Midbrain (tissue), 1 donor: Measurements from ENCODE around the gene PCDHGB6.
"Not testable (repeated sequence)": the region's sequence is repeated elsewhere in the genome, so short reads cannot be mapped to it uniquely, and the experiment has no call there.

Experiments used
- DNase-seq: peaks from one replicate; lab custom pipeline; 2025; lab: John Stamatoyannopoulos, UW

The PCDHGB6 gene

GRCh38 chr5:141388661-141389060 lies 19.2 kb upstream of the PCDHGB6 start:
- DNase-seq, result no peak

GRCh38 chr5:141389153-141390042 lies 18.4 kb upstream of the PCDHGB6 start:
- no peak for DNase-seq

GRCh38 chr5:141392429-141393198 lies 15.2 kb upstream of the PCDHGB6 start, which contains the start of gene PCDHGA8:
TSS of gene PCDHGA8 (plus strand) at chr5:141392633. CDS start at chr5:141392814, 181 bp downstream.
- DNase-seq, result no peak

- no peak for DNase-seq
Observed at GRCh38 chr5:141393267-141393666, 14.6 kb upstream of the PCDHGB6 start.

- DNase-seq, result not testable (repeated sequence)
Observed at GRCh38 chr5:141394401-141395187, 13.2 kb upstream of the PCDHGB6 start.

DNA sequence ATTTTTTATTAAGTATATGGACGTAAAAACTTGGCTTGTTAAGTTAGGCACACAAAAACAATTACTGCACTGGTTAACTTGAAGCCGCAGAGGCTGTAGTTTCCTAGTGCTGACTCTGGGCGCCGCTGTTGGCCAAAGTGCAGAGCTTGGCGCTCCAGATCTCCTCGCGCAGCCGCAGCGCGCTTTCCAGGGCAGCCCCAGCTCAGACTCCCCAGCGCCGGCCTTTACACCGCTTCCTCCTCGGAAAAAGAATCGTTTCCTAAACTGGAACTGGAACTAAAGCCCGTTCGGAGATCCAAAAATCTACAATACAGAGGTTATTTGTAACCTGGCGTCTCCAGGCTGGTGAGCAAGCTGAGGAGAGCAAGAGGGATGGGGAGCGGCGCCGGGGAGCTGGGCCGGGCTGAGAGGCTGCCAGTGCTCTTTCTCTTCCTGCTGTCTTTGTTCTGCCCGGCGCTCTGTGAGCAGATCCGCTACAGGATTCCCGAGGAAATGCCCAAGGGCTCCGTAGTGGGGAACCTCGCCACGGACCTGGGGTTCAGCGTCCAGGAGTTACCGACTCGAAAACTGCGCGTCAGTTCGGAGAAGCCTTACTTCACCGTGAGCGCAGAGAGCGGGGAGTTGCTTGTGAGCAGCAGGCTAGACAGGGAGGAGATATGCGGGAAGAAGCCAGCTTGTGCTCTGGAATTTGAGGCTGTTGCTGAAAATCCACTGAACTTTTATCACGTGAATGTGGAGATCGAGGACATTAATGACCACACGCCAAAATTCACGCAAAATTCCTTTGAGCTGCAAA lies 9.9 kb upstream of the PCDHGB6 start, which contains the start of gene PCDHGB5:
Gene PCDHGB5 (plus strand): TSS at position 192 of the 796 bp plus-strand sequence. CDS start 181 bp downstream, at position 373.
- not testable (repeated sequence) for DNase-seq

GRCh38 chr5:141398608-141399007 lies 9.2 kb upstream of the PCDHGB6 start:
- no peak for DNase-seq

GRCh38 chr5:141399555-141400258 lies 8.1 kb upstream of the PCDHGB6 start:
- DNase-seq, result no peak

DNA sequence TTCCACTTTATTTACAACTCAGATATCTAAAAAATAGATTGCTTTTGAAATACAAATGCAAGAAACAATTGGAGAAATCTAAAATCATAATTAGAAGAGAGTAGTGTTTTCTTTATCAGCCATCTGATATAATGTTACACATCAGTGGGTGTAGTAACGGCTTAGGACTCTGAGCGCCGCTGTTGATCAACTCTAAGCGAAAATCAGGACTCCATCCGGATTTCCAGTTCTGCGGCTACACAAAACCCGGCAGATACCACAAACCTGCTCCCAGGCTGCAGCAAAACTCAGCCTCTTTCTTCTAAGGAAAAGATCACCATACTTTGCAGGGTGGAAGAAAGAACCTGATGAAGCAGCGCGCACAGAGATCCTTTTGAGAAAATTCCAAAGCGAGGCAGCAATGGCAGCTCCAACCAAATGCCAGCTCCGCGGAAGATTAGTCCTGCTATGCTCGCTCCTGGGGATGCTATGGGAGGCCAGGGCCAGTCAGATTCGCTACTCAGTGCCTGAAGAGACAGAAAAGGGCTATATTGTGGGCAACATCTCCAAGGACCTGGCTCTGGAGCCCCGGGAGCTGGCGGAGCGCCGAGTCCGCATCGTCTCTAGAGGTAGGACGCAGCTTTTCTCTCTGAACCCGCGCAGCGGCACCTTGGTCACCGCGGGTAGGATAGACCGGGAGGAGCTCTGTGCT lies 5.1 kb upstream of the PCDHGB6 start, which contains the start of gene PCDHGA9:
Gene PCDHGA9 (plus strand): TSS at position 226 of the 691 bp plus-strand sequence. CDS start 175 bp downstream, at position 401.
- DNase-seq, result no peak

DNA sequence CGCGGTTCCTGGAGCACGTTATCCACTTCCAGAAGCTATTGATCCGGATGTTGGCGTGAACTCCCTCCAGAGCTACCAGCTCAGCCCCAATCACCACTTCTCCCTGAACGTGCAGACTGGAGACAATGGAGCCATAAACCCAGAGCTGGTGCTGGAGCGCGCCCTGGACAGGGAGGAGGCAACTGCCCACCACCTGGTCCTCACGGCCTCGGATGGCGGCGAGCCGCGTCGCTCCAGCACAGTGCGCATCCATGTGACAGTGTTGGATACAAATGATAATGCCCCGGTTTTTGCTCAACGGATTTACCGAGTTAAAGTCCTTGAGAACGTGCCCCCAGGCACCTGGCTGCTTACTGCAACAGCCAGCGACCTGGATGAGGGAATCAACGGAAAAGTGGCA lies 4.4 kb upstream of the PCDHGB6 start:
- no peak for DNase-seq

GRCh38 chr5:141409598-141410306 lies 1.9 kb downstream of the PCDHGB6 start:
- no peak for DNase-seq

DNA sequence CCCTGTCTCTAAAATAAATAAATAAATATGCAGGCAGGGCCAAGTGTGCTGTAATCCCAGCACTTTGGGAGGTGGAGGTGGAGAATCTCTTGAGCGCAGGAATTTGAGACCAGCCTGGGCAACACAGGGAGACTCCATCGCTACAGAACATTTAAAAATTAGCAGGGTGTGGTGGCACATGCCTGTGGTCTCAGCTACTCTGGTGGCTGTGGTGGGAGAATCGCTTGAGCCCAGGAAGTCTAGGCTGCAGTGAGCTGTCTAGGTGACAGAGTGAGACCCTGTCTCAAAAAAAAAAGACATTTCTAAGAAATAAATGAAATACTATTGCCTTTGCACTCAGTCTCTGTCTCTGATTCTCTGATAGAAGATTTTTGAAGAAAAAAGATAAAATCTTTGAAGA lies 3.8 kb downstream of the PCDHGB6 start:
- no peak for DNase-seq

DNA sequence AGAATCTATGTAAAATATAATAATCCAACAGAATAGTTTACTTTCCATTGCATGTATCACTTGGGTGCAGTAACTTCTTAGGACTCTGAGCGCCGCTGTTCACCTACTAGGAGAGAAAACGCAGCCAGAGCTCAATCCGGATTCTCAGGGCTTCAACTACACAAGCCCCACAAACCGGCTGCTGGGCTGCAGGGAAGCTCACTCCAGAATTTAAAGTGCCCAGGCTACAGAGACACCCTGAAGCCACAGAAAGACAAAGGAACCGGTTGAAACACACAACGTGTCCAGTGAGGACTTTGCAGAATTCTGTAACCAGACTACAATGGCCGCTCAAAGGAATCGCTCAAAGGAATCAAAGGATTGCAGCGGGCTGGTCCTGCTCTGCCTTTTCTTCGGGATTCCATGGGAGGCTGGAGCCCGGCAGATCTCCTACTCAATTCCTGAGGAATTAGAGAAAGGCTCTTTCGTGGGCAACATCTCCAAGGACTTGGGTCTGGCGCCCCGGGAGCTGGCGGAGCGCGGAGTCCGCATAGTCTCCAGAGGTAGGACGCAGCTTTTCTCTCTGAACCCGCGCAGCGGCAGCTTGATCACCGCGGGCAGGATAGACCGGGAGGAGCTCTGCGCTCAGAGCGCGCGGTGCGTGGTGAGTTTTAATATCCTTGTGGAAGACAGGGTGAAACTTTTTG lies 5.2 kb downstream of the PCDHGB6 start, which contains the start of gene PCDHGA10:
Gene PCDHGA10 (plus strand): TSS at position 134 of the 686 bp plus-strand sequence. CDS start 189 bp downstream, at position 323.
- peak; percentile 11 for DNase-seq

DNA sequence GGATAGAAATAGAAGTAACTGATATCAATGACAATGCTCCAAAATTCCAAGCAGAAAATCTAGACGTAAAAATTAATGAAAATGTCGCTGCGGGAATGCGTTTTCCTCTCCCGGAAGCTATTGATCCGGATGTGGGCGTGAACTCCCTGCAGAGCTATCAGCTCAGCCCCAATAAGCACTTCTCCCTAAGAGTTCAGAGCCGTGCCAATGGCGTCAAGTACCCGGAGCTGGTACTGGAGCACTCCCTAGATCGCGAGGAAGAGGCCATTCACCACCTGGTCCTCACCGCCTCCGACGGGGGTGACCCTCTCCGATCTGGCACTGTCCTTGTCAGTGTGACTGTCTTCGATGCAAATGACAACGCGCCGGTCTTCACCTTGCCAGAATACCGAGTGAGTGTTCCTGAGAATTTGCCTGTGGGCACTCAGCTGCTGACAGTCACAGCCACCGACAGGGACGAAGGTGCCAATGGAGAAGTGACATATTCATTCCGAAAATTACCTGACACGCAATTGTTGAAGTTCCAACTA lies 5.8 kb downstream of the PCDHGB6 start:
- DNase-seq, result no peak

DNA sequence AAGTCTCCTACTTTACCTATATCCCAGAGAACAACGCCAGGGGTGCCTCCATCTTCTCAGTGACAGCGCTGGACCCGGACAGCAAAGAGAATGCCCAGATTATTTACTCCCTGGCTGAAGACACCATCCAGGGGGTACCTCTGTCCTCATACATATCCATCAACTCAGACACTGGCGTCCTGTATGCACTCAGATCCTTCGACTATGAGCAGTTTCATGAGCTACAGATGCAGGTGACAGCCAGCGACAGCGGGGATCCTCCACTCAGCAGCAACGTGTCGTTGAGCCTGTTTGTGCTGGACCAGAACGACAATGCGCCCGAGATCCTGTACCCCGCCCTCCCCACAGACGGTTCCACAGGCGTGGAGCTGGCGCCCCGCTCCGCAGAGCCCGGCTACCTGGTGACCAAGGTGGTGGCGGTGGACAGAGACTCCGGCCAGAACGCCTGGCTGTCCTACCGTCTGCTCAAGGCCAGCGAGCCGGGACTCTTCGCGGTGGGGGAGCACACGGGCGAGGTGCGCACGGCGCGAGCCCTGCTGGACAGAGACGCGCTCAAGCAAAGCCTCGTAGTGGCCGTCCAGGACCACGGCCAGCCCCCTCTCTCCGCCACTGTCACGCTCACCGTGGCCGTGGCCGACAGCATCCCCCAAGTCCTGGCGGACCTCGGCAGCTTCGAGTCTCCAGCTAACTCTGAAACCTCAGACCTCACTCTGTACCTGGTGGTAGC lies 6.9 kb downstream of the PCDHGB6 start:
- DNase-seq, result not testable (repeated sequence)

DNA sequence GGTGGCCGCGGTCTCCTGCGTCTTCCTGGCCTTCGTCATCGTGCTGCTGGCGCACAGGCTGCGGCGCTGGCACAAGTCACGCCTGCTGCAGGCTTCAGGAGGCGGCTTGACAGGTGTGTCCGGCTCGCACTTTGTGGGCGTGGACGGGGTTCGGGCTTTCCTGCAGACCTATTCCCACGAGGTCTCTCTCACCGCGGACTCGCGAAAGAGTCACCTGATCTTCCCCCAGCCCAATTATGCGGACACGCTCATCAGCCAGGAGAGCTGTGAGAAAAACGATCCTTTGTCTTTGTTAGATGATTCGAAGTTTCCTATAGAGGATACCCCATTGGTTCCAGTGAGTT lies 7.4 kb downstream of the PCDHGB6 start:
- not testable (repeated sequence) for DNase-seq

DNA sequence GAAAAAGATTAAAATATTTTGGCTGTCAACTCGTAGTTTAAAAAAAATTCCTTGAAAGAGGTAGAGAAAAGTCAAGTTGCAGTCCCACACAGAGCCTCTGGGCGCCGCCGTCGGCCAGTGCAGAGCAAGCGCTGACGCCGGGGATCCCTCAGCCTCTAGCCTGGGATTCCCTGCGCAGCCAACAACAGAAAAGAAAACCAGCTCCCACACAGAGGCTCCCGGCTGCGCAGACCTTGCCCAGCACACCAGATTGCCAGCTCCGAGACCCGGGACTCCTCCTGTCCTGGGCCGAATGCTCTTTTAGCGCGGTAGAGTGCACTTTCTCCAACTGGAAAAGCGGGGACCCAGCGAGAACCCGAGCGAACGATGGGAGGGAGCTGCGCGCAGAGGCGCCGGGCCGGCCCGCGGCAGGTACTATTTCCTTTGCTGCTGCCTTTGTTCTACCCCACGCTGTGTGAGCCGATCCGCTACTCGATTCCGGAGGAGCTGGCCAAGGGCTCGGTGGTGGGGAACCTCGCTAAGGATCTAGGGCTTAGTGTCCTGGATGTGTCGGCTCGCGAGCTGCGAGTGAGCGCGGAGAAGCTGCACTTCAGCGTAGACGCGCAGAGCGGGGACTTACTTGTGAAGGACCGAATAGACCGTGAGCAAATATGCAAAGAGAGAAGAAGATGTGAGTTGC lies 9.8 kb downstream of the PCDHGB6 start, which contains the start of gene PCDHGB7:
Gene PCDHGB7 (plus strand): TSS at position 184 of the 679 bp plus-strand sequence. CDS start 183 bp downstream, at position 367.
- DNase-seq, result peak; percentile 41
